Measurements from ENCODE around the gene ZNF750.

Gene ZNF750

GRCh38 chr17:82839617-82840292, at the start of gene ZNF750:
TSS of gene ZNF750 (minus strand) at chr17:82840022. CDS start at chr17:82832454, 7,568 bp downstream.
- peak; percentile 46 for DNase-seq

GRCh38 chr17:82888583-82889495, 49.0 kb upstream of the ZNF750 start:
- DNase-seq = no peak

- DNase-seq = no peak
Observed at GRCh38 chr17:82887255-82888164, 47.7 kb upstream of the ZNF750 start.

GRCh38 chr17:82884970-82885353, 45.1 kb upstream of the ZNF750 start:
- no peak for DNase-seq

- no peak for DNase-seq
Observed at GRCh38 chr17:82884341-82884969, 44.6 kb upstream of the ZNF750 start.

GRCh38 chr17:82883419-82884031, 43.7 kb upstream of the ZNF750 start:
- no peak for DNase-seq

- DNase-seq = peak; percentile 68
Observed at GRCh38 chr17:82882715-82883418, 43.0 kb upstream of the ZNF750 start.

- DNase-seq = no peak
Observed at GRCh38 chr17:82881900-82882714, 42.3 kb upstream of the ZNF750 start.

GRCh38 chr17:82881324-82881823, 41.6 kb upstream of the ZNF750 start:
- DNase-seq = no peak

- DNase-seq = no peak
Observed at GRCh38 chr17:82880620-82881323, 41.0 kb upstream of the ZNF750 start.

GRCh38 chr17:82879241-82879640, 39.4 kb upstream of the ZNF750 start:
- DNase-seq = no peak

- DNase-seq = no peak
Observed at GRCh38 chr17:82878527-82878926, 38.7 kb upstream of the ZNF750 start.

GRCh38 chr17:82876602-82877379, 37.0 kb upstream of the ZNF750 start:
- DNase-seq = peak; percentile 65

GRCh38 chr17:82876149-82876548, 36.3 kb upstream of the ZNF750 start:
- no peak for DNase-seq

GRCh38 chr17:82875407-82875856, 35.6 kb upstream of the ZNF750 start:
- DNase-seq = no peak

GRCh38 chr17:82874011-82874835, 34.4 kb upstream of the ZNF750 start:
- DNase-seq = no peak

- DNase-seq = no peak
Observed at GRCh38 chr17:82873521-82873920, 33.7 kb upstream of the ZNF750 start.

Data from NCI-H2107 (cell line).